Measurements from ENCODE around the gene OGFR.

The OGFR gene

DNA sequence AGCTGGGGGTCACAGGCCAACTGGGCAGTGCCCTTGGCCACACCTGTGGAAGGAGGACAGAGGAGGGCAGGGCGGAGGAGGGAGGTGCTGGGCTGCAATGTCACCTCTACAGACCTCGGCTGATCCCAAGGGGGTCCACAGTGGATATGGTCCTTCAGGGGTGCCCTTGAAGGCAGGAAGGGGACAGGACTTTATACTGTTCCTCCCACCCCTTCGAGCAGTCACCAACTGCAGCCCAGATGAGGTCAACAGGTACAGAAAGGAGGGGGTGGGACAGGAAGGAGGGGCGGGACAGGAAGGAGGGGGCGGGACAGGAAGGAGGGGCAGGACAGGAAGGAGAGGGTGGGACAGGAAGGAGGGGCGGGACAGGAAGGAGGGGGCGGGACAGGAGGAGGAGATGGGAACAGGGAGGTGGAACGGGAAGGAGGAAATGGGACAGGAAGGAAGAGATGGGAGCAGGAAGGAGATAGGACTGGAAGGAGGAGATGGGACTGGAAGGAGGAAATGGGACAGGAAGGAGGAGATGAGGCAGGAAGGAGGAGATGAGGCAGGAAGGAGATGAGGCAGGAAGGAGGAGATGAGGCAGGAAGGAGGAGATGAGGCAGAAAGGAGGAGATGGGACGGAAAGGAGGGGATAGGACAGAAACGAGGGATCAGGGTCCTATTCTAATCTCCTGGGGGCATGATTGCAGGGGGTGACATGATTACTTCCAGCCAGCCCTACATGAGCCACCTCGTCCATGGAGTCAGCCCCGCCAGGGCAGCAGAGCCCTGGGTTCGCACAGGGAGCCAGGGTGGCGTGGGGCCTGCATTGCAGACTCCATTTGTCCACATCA is 27.7 kb upstream of the OGFR start:
- in situ Hi-C loops (cut with HindIII; ENCODE audit: low sequenced_read_pairs): no loop called here
- H3K4me3 ChIP-seq (ENCODE audit: low read depth, low read length): no peak overlapping the region
- TF ChIP-seq CTCF (IDR thresholded peaks at IDR 0.05; ENCODE audit: low read depth, low read length): no peak
- DNase-seq (ENCODE audit: low read depth, low spot score): no peak

GRCh38 chr20:62777528-62777830 is 27.2 kb upstream of the OGFR start:
- no peak for DNase-seq (ENCODE audit: low read depth, low spot score)
- H3K4me3 ChIP-seq (ENCODE audit: low read depth, low read length): no peak overlapping the region
- in situ Hi-C loops (cut with HindIII; ENCODE audit: low sequenced_read_pairs): no loop called here
- no peak for TF ChIP-seq CTCF (IDR thresholded peaks at IDR 0.05; ENCODE audit: low read depth, low read length)

GRCh38 chr20:62778058-62778457 is 26.6 kb upstream of the OGFR start:
- in situ Hi-C loops (cut with HindIII; ENCODE audit: low sequenced_read_pairs): no loop called here
- no peak for DNase-seq (ENCODE audit: low read depth, low spot score)
- no peak for TF ChIP-seq CTCF (IDR thresholded peaks at IDR 0.05; ENCODE audit: low read depth, low read length)
- H3K4me3 ChIP-seq (ENCODE audit: low read depth, low read length): no peak overlapping the region

DNA sequence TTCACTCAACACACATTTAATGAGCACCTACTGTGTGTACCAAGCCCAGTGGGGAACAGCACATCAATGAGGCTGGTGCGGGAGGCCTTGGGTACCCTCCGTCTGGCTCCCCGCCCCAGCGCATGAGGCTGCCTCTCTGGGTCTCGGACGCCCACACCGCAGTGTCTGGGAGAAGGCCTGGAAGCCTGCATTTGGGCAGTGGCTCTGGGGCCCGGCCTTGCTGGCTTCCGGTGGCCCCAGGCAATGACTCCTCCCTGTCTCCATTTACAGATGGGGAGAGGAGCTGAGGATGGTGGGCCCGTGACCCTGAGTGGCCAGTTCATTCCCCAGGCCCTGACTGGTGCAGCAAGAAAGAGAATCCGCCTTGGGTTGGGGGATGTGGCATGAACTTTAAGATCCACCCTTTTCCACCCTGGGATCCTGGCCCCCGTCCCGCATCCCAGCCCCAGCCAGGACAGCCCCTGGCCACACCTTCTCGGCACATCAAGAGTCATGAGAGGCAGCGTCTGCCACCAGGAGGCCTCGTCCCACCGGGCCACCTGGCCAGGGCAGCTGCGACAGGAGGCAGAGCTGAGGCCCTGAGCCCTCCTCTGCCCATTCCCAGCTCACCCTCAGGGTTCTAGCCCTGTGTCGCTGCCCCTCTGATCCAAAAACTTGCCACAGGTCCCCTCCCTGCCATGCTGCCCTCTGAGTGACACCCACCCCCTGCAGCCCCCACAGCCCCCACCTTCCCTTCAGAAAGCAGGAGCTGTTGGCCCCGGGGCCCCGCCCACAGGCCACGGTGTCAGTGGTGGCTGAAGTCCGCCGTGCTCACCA is 25.8 kb upstream of the OGFR start:
- TF ChIP-seq CTCF (IDR thresholded peaks at IDR 0.05; ENCODE audit: low read depth, low read length): no peak
- no peak for DNase-seq (ENCODE audit: low read depth, low spot score)
- no peak overlapping the region for H3K4me3 ChIP-seq (ENCODE audit: low read depth, low read length)
- in situ Hi-C loops (cut with HindIII; ENCODE audit: low sequenced_read_pairs): no loop called here

- H3K4me3 ChIP-seq (ENCODE audit: low read depth, low read length): no peak overlapping the region
- no peak for TF ChIP-seq CTCF (IDR thresholded peaks at IDR 0.05; ENCODE audit: low read depth, low read length)
- in situ Hi-C loops (cut with HindIII; ENCODE audit: low sequenced_read_pairs): no loop called here
- no peak for DNase-seq (ENCODE audit: low read depth, low spot score)
Measured at GRCh38 chr20:62779417-62779685, 25.3 kb upstream of the OGFR start.

- H3K4me3 ChIP-seq (ENCODE audit: low read depth, low read length): no peak overlapping the region
- in situ Hi-C loops (cut with HindIII; ENCODE audit: low sequenced_read_pairs): no loop called here
- no peak for TF ChIP-seq CTCF (IDR thresholded peaks at IDR 0.05; ENCODE audit: low read depth, low read length)
- no peak for DNase-seq (ENCODE audit: low read depth, low spot score)
Measured at GRCh38 chr20:62780204-62780603, 24.4 kb upstream of the OGFR start.
